HUES64 (cell line): ENCODE data around the gene MYOZ3.

ENCODE experiments used
- H3K27ac ChIP-seq: 2 replicates; pipeline ENCODE4 v1.7.0; 2013; ENCODE audit warnings: low read depth, low read length, inconsistent platforms
- H3K27me3 ChIP-seq: 2 replicates; pipeline ENCODE4 v1.6.1; 2013; ENCODE audit warnings: mild to moderate bottlenecking, low read length; ENCODE audit not compliant: insufficient read depth
- H3K36me3 ChIP-seq: 2 replicates; pipeline ENCODE4 v1.6.1; 2013; ENCODE audit warnings: mild to moderate bottlenecking, low read length; ENCODE audit not compliant: insufficient read depth
- H3K4me1 ChIP-seq: 2 replicates; pipeline ENCODE4 v1.6.1; 2013; ENCODE audit warnings: mild to moderate bottlenecking, low read length, moderate library complexity; ENCODE audit not compliant: insufficient read depth
- H3K4me3 ChIP-seq: 2 replicates; pipeline ENCODE4 v1.5.1; 2013; ENCODE audit warnings: mild to moderate bottlenecking, low read length, moderate library complexity
- H3K9ac ChIP-seq: 2 replicates; pipeline ENCODE4 v1.6.1; 2013; ENCODE audit warnings: mild to moderate bottlenecking, low read depth, low read length
- H3K9me3 ChIP-seq: 2 replicates; pipeline ENCODE4 v1.6.1; 2013; ENCODE audit warnings: low read depth, low read length; ENCODE audit not compliant: insufficient read depth
- WGBS: fragments of 150-250, 120-280 bp; methylation state at CpG from one replicate; pipeline ENCODE4 v1.1.7; 2013; ENCODE audit warnings: missing lambda C conversion rate; 5-methylcytosine and 5-hydroxymethylcytosine counted together

The MYOZ3 gene

DNA sequence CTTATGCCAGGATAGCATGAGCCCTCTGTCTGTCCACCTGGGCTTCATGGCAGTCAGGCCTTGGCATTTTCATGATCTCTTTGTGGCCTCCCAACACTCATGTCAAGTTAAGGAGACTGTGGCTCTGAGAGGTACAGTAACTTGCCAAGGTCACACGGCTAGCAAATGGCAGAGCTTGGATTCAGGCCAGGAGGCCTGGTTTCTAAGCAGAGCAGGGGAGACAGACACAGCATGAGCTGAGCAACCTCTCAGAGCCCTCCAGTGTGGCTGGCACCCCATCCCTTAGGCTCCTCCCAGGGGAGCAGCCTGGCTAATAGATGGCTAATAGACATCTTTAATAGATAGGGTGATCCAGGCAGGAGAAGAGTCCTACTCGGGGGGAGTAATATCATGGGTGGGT is 16.5 kb upstream of the MYOZ3 start:
- H3K4me3 ChIP-seq = no peak overlapping the region
- H3K27me3 ChIP-seq = no peaks in the 10 kb centered on the region
- WGBS = 85% methylated on average over 2 of the region's 2 CpGs
- peak overlapping the region; percentile 14; the same call in 1 of the 2 replicates for H3K27ac ChIP-seq
- H3K4me1 ChIP-seq = peaks cover 27% of the 10 kb centered on the region
- no peak overlapping the region for H3K9ac ChIP-seq
- no peaks in the 10 kb centered on the region for H3K9me3 ChIP-seq
- H3K36me3 ChIP-seq = no peaks in the 10 kb centered on the region

DNA sequence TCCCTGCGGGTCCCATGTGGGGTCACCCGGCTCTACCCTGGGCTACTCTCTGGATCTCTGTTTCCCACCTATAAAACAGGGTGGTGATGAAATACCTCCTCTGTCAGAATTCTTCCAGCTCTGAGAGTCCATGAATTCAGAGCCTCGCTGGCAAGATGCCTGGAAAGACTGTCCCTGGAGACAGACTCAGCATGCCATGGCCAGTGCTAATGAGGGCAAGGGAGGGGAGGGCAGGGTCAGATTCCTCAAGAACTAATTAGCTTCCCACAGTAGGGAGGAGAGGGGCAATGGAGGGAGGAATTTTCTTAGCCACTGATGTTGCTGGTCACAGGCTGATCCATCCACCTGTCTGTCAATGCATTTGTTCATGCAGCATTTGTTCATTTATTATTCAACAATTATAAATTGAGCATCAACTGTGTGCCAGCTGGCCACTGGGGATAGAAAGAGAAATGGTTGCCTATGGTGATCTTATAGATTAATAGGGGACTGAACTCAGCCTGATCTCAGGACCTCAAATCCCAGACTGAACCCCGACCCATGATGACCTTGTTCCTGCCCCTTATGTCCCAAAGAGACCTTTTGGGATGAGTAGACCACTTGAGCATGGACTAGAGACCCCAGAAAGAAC is 15.9 kb upstream of the MYOZ3 start:
- H3K4me3 ChIP-seq = no peak overlapping the region
- H3K27me3 ChIP-seq = no peaks in the 10 kb centered on the region
- H3K4me1 ChIP-seq = peaks cover 27% of the 10 kb centered on the region
- no peaks in the 10 kb centered on the region for H3K9me3 ChIP-seq
- H3K9ac ChIP-seq = no peak overlapping the region
- 0 out of 2 replicates have a peak overlapping the region, but pooled peaks have one; percentile 19 for H3K27ac ChIP-seq
- H3K36me3 ChIP-seq = no peaks in the 10 kb centered on the region
- 63% methylated on average over 4 of the region's 4 CpGs for WGBS

- Histone ChIP-seq H3K4me1 (peaks cover 21% of the 10 kb centered on the region), H3K4me3 (no peak overlapping the region), H3K9ac (no peak overlapping the region), H3K27me3 (no peaks in the 10 kb centered on the region), H3K27ac (no peak overlapping the region), H3K9me3 (no peaks in the 10 kb centered on the region), H3K36me3 (no peaks in the 10 kb centered on the region)
- WGBS = 88% methylated on average over 25 of the region's 25 CpGs
These were observed 13.5 kb upstream of the MYOZ3 start for GRCh38 chr5:150647275-150648251.

DNA sequence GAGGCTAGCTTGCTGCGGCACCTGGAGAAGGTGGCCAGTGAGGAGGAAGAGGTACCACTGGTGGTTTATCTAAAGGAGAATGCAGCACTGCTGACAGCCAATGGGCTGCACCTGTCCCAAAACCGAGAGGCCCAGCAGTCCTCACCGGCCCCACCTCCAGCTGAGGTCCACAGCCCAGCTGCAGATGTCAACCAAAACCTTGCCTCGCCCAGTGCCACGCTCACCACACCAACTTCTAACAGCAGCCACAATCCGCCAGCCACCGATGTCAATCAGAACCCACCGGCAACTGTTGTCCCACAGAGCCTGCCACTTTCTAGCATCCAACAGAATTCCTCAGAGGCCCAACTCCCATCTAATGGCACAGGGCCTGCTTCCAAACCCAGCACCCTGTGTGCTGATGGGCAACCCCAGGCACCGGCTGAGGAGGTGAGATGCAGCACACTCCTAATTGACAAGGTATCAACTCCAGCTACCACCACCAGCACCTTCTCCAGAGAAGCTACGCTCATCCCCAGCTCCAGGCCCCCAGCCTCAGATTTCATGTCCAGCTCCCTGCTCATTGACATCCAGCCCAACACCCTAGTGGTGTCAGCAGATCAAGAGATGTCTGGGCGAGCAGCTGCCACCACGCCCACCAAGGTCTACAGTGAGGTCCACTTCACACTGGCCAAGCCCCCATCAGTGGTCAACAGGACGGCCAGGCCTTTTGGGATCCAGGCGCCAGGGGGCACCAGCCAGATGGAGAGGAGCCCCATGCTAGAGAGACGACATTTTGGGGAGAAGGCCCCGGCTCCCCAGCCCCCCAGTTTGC is 12.6 kb upstream of the MYOZ3 start:
- no peaks in the 10 kb centered on the region for H3K27me3 ChIP-seq
- H3K9ac ChIP-seq = no peak overlapping the region
- no peaks in the 10 kb centered on the region for H3K36me3 ChIP-seq
- 95% methylated on average over 16 of the region's 16 CpGs for WGBS
- no peak overlapping the region for H3K27ac ChIP-seq
- no peaks in the 10 kb centered on the region for H3K9me3 ChIP-seq
- peaks cover 21% of the 10 kb centered on the region for H3K4me1 ChIP-seq
- H3K4me3 ChIP-seq = no peak overlapping the region

GRCh38 chr5:150649108-150650020 is 11.7 kb upstream of the MYOZ3 start:
- no peak overlapping the region for H3K27ac ChIP-seq
- no peaks in the 10 kb centered on the region for H3K27me3 ChIP-seq
- peaks cover 16% of the 10 kb centered on the region; the same call in 1 of the 2 replicates for H3K4me1 ChIP-seq
- H3K36me3 ChIP-seq = no peaks in the 10 kb centered on the region
- no peak overlapping the region for H3K4me3 ChIP-seq
- no peaks in the 10 kb centered on the region for H3K9me3 ChIP-seq
- WGBS = 96% methylated on average over 46 of the region's 46 CpGs
- H3K9ac ChIP-seq = no peak overlapping the region

DNA sequence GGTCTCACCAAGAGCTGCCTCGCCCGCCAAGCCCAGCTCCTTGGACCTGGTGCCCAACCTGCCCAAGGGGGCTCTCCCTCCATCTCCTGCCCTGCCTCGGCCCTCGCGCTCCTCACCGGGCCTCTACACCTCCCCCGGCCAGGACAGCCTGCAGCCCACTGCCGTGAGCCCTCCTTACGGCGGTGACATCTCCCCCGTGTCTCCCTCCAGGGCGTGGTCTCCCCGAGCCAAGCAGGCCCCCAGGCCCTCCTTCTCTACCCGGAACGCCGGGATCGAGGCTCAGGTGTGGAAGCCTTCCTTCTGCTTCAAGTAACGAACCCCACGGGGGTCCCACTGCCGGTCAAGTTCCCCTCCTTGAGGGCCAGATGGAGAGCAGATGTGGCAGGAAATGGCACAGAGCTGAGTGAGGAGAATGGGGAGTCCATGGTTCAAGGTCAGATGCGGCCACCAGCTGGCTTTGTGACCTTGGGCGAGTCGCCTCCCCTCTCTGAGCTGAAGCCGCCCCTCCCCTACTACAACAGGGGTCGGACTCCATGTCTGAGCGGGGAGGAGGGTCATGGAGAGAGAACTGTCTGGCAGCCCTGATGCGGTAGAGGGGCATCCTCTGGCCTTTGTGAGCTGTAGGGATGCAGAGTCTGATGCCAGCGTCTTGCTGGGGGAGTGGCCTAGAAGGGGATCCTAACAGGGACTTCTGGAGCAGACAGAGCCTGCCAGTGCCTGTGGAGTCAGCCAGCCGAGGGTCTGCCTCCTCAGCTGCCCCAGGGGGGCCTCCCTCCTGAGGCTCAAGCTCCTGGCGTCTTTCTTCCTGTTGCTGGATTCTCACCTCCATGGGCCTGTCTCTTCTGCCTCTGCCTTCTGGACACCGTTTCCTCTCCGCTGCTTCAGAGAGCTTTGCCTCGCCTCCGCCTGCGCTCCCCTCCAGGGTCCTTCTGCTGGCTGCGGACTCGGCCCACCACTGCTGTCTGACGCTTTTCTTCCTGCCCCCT is 10.7 kb upstream of the MYOZ3 start:
- Histone ChIP-seq H3K27ac (no peak overlapping the region), H3K36me3 (no peaks in the 10 kb centered on the region), H3K27me3 (no peaks in the 10 kb centered on the region), H3K9ac (0 out of 2 replicates have a peak overlapping the region, but pooled peaks have one; percentile 5), H3K4me3 (no peak overlapping the region), H3K9me3 (no peaks in the 10 kb centered on the region), H3K4me1 (peaks cover 8% of the 10 kb centered on the region; the same call in 1 of the 2 replicates)
- 85% methylated on average over 37 of the region's 38 CpGs for WGBS

DNA sequence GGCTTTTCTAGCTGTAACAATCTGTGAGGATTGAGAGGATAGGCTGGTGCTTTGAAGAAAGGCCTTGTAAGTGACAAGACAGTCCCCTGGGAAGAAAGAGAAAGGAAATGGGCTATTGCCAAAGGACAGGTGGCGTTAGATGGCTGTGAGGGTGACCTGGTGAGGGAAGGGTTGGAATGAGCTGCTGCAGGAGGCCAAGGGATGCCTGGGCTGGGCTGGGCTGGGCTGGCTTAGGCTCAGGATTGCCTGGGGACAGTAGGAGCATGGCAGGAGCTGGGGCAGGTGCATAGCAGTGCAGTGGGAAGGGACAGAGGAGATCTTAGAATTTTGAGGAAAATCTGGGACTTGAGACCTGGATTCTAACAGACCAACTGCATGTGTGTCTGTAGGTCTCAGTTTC is 9.7 kb upstream of the MYOZ3 start:
- H3K9me3 ChIP-seq = no peaks in the 10 kb centered on the region
- 62% methylated on average over 1 of the region's 1 CpG for WGBS
- no peak overlapping the region for H3K9ac ChIP-seq
- H3K27ac ChIP-seq = no peak overlapping the region
- H3K27me3 ChIP-seq = no peaks in the 10 kb centered on the region
- H3K4me3 ChIP-seq = no peak overlapping the region
- H3K36me3 ChIP-seq = no peaks in the 10 kb centered on the region
- peaks cover 4% of the 10 kb centered on the region; the same call in 1 of the 2 replicates for H3K4me1 ChIP-seq

GRCh38 chr5:150651924-150652671 is 9.0 kb upstream of the MYOZ3 start:
- no peak overlapping the region for H3K27ac ChIP-seq
- H3K4me1 ChIP-seq = peaks cover 4% of the 10 kb centered on the region; the same call in 1 of the 2 replicates
- no peak overlapping the region for H3K9ac ChIP-seq
- 0 out of 2 replicates have a peak, but pooled peaks cover under 1% of the 10 kb centered on the region for H3K27me3 ChIP-seq
- 84% methylated on average over 12 of the region's 13 CpGs for WGBS
- no peaks in the 10 kb centered on the region for H3K36me3 ChIP-seq
- no peak overlapping the region for H3K4me3 ChIP-seq
- H3K9me3 ChIP-seq = no peaks in the 10 kb centered on the region

- Histone ChIP-seq H3K9me3 (no peaks in the 10 kb centered on the region), H3K36me3 (no peaks in the 10 kb centered on the region), H3K9ac (no peak overlapping the region), H3K4me1 (peaks cover 4% of the 10 kb centered on the region; the same call in 1 of the 2 replicates), H3K4me3 (no peak overlapping the region), H3K27ac (no peak overlapping the region), H3K27me3 (0 out of 2 replicates have a peak, but pooled peaks cover 5% of the 10 kb centered on the region)
- 93% methylated on average over 5 of the region's 5 CpGs for WGBS
These were observed 7.8 kb upstream of the MYOZ3 start for GRCh38 chr5:150653145-150653761.
